GM12891 (cell line): ENCODE data around the gene S100A8.

Source experiments
- DNase-seq: peaks from one replicate; pipeline ENCODE4 v3.0.0; 2011; ENCODE audit warnings: low spot score; ENCODE audit not compliant: insufficient read length
- FAIRE-seq: peaks from 2 replicates; lab custom pipeline; 2011; peaks lifted over from hg19 to GRCh38; lab: Jason Lieb, UNC
- PAX5 ChIP-seq: IDR thresholded peaks from 2 replicates; pipeline ENCODE4 v1.6.1; 2011; ENCODE audit warnings: low read length, moderate library complexity, mild to moderate bottlenecking; ENCODE audit not compliant: insufficient read depth, severe bottlenecking
- POLR2A ChIP-seq: IDR thresholded peaks from 2 replicates; pipeline ENCODE4 v1.6.1; 2011; ENCODE audit warnings: low read depth, low read length, control low read depth
- POLR2AphosphoS5 ChIP-seq: IDR thresholded peaks from 2 replicates; pipeline ENCODE4 v1.6.1; 2011; ENCODE audit warnings: low read depth, low read length, control low read depth
- POU2F2 ChIP-seq: IDR thresholded peaks from 2 replicates; pipeline ENCODE4 v1.6.1; 2011; ENCODE audit warnings: low read depth, mild to moderate bottlenecking, control low read depth, low read length, moderate library complexity
- SPI1 ChIP-seq: IDR thresholded peaks from 2 replicates; pipeline ENCODE4 v1.6.1; 2011; ENCODE audit warnings: low read depth, low read length, control low read depth
- TAF1 ChIP-seq: IDR thresholded peaks from 2 replicates; pipeline ENCODE4 v1.6.1; 2011; ENCODE audit warnings: low read depth, low read length, control low read depth

The S100A8 gene

GRCh38 chr1:153397924-153398651, 7.2 kb upstream of the S100A8 start:
- DNase-seq (no peak), FAIRE-seq (no peak)
- TF ChIP-seq POU2F2: no peak
- TF ChIP-seq PAX5: no peak
- TF ChIP-seq TAF1: no peak
- TF ChIP-seq POLR2AphosphoS5: no peak
- no peak for TF ChIP-seq POLR2A
- TF ChIP-seq SPI1: no peak

- FAIRE-seq: no peak
- TF ChIP-seq PAX5 (no peak), POLR2A (no peak)
These were observed 6.4 kb upstream of the S100A8 start for GRCh38 chr1:153397051-153397923.

GRCh38 chr1:153396461-153396860, 5.6 kb upstream of the S100A8 start:
- no peak for TF ChIP-seq POLR2A
- TF ChIP-seq PAX5: no peak
- TF ChIP-seq POU2F2: no peak
- no peak for TF ChIP-seq POLR2AphosphoS5
- TF ChIP-seq SPI1: no peak
- TF ChIP-seq TAF1: no peak
- FAIRE-seq (no peak), DNase-seq (no peak)

More at GRCh38 chr1:153397051-153397923, 6.4 kb upstream of the S100A8 start:
- no peak for DNase-seq

- DNase-seq: no peak
- TF ChIP-seq POLR2AphosphoS5 (no peak), TAF1 (no peak), POU2F2 (no peak), SPI1 (no peak), POLR2A (no peak), PAX5 (no peak)
- no peak for FAIRE-seq
These were observed 4.9 kb upstream of the S100A8 start for GRCh38 chr1:153395776-153396175.

GRCh38 chr1:153395136-153395685, 4.3 kb upstream of the S100A8 start:
- DNase-seq (no peak), FAIRE-seq (no peak)
- TF ChIP-seq POLR2AphosphoS5 (no peak), PAX5 (no peak)

- DNase-seq: no peak
- TF ChIP-seq PAX5 (no peak), SPI1 (no peak), POU2F2 (no peak)
- no peak for FAIRE-seq
These were observed 3.5 kb upstream of the S100A8 start for GRCh38 chr1:153394391-153394790.

- TF ChIP-seq POLR2AphosphoS5 (no peak), POLR2A (no peak), POU2F2 (no peak)
- DNase-seq (no peak), FAIRE-seq (no peak)
These were observed 3.1 kb upstream of the S100A8 start for GRCh38 chr1:153393926-153394325.

- no peak for TF ChIP-seq POU2F2
- no peak for DNase-seq
- no peak for FAIRE-seq
These were observed 1.9 kb upstream of the S100A8 start for GRCh38 chr1:153392822-153393221.

GRCh38 chr1:153392258-153392657, 1.4 kb upstream of the S100A8 start:
- TF ChIP-seq POLR2A: no peak
- DNase-seq: no peak
- no peak for FAIRE-seq

- DNase-seq: no peak
- TF ChIP-seq PAX5 (no peak), POLR2A (no peak), TAF1 (no peak), POLR2AphosphoS5 (no peak), POU2F2 (no peak), SPI1 (no peak)
- FAIRE-seq: no peak
These were observed 647 bp downstream of the S100A8 start for GRCh38 chr1:153389973-153390879.

GRCh38 chr1:153389401-153389800, 1.5 kb downstream of the S100A8 start:
- DNase-seq (no peak), FAIRE-seq (no peak)
- TF ChIP-seq POLR2AphosphoS5: no peak
- TF ChIP-seq PAX5: no peak
- TF ChIP-seq SPI1: no peak
- TF ChIP-seq TAF1: no peak
- no peak for TF ChIP-seq POLR2A
- TF ChIP-seq POU2F2: no peak
